SK-N-SH (cell line): ENCODE results near the gene CYB561A3. TPM values are rescaled to one million over a fixed set of nuclear protein-coding genes. Genes with fewer than 3 reads are reported as not detected.

ENCODE experiments used
- CTCF ChIA-PET: fragments of 300-600, 350-600 bp; formaldehyde crosslinking; extraction: SDS; loops from one replicate; lab custom pipeline; 2021; lab: Yijun Ruan, JAX
- POLR2A ChIA-PET: fragments of 350-600 bp; sonication (Branson Sonifier 250); formaldehyde crosslinking; extraction: SDS; loops from one replicate; lab custom pipeline; 2020; ENCODE audit warnings: antibody characterized with exemption, inconsistent platforms; lab: Yijun Ruan, JAX
- DNase-seq: peaks from one replicate; pipeline ENCODE4 v3.0.0; 2012
- H2AFZ ChIP-seq: fragments of 200-600 bp; sonication (generic); 2 replicates; pipeline ENCODE4 v1.8.1; 2016; ENCODE audit warnings: antibody characterized with exemption, mild to moderate bottlenecking, low read depth
- H3F3A ChIP-seq: fragments of 200-600 bp; sonication (generic); replicated peaks from 2 replicates; pipeline ENCODE3; 2016; ENCODE audit warnings: antibody characterized with exemption, mild to moderate bottlenecking; ENCODE audit not compliant: insufficient read depth
- H3K27ac ChIP-seq, 2 experiments: fragments of 200-500 bp in 1 of 2; fragments of 200-600 bp in 1 of 2; sonication (Bioruptor generic) in 1 of 2; sonication (generic), shearing (Covaris generic) in 1 of 2; 2 replicates each; pipeline versions ENCODE4 v1.5.1 to v1.6.1; 2014 to 2016; ENCODE audit warnings: low read depth in 2 of 2, inconsistent platforms in 1 of 2, low read length in 1 of 2, mild to moderate bottlenecking in 1 of 2, mixed read lengths in 1 of 2
- H3K27me3 ChIP-seq: fragments of 200-600 bp; sonication (generic), shearing (Covaris generic); 2 replicates; pipeline ENCODE4 v1.6.1; 2016; ENCODE audit warnings: mixed run types; ENCODE audit not compliant: insufficient read depth
- H3K36me3 ChIP-seq, 2 experiments: fragments of 200-500 bp in 1 of 2; fragments of 200-600 bp in 1 of 2; sonication (Bioruptor generic) in 1 of 2; sonication (generic) in 1 of 2; replicated peaks in 1 of 2; 2 replicates each; pipeline versions ENCODE3 to v1.5.1; 2014 to 2016; ENCODE audit warnings: low read length in 1 of 2, mild to moderate bottlenecking in 1 of 2; ENCODE audit not compliant: insufficient read depth in 2 of 2, control insufficient read depth in 1 of 2
- H3K4me1 ChIP-seq, 2 experiments: fragments of 200-500 bp in 1 of 2; fragments of 200-600 bp in 1 of 2; sonication (Bioruptor generic) in 1 of 2; sonication (generic), shearing (Covaris generic) in 1 of 2; 2 replicates each; pipeline versions ENCODE4 v1.5.1 to v1.6.1; 2014 to 2016; ENCODE audit warnings: low read depth in 1 of 2, low read length in 1 of 2, mixed run types in 1 of 2; ENCODE audit not compliant: insufficient read depth in 2 of 2, control insufficient read depth in 1 of 2
- H3K4me2 ChIP-seq: fragments of 200-600 bp; sonication (generic), shearing (Covaris generic); 2 replicates; pipeline ENCODE4 v1.6.1; 2017; ENCODE audit warnings: mixed run types
- H3K4me3 ChIP-seq, 2 experiments: fragments of 200-500 bp in 1 of 2; fragments of 200-600 bp in 1 of 2; sonication (Bioruptor generic) in 1 of 2; sonication (generic), shearing (Covaris generic) in 1 of 2; 2 replicates each; pipeline versions ENCODE4 v1.5.1 to v1.8.1; 2014 to 2016; ENCODE audit warnings: low read depth in 2 of 2, inconsistent platforms in 1 of 2, low read length in 1 of 2, mild to moderate bottlenecking in 1 of 2, mixed read lengths in 1 of 2, moderate library complexity in 1 of 2
- H3K79me2 ChIP-seq: fragments of 200-600 bp; sonication (generic); 2 replicates; pipeline ENCODE4 v1.8.1; 2017; ENCODE audit warnings: mild to moderate bottlenecking; ENCODE audit not compliant: insufficient read depth
- H3K9ac ChIP-seq: fragments of 200-600 bp; sonication (generic); 2 replicates; pipeline ENCODE4 v1.6.1; 2017; ENCODE audit warnings: mixed run types
- H3K9me2 ChIP-seq: fragments of 200-600 bp; sonication (generic); 2 replicates; pipeline ENCODE4 v1.6.1; 2017; ENCODE audit warnings: mixed run types
- H3K9me3 ChIP-seq: fragments of 200-600 bp; sonication (generic); 2 replicates; pipeline ENCODE4 v1.6.1; 2017; ENCODE audit warnings: mixed run types, mild to moderate bottlenecking, moderate library complexity
- H4K20me1 ChIP-seq: fragments of 200-600 bp; sonication (generic); 2 replicates; pipeline ENCODE4 v1.6.1; 2017; ENCODE audit warnings: mild to moderate bottlenecking, mixed run types; ENCODE audit not compliant: insufficient read depth
- CHD2 ChIP-seq: fragments of 150-350 bp; IDR thresholded peaks from 2 replicates; pipeline ENCODE4 v1.6.1; 2018; ENCODE audit warnings: low read length; ENCODE audit not compliant: partially characterized antibody
- FOXM1 ChIP-seq: IDR thresholded peaks from 2 replicates; pipeline ENCODE4 v1.4.0; 2012; ENCODE audit warnings: low read depth, mild to moderate bottlenecking
- GATA2 ChIP-seq: sonication (generic); formaldehyde crosslinking; IDR thresholded peaks from 2 replicates; pipeline ENCODE4 v1.5.0; 2020; ENCODE audit warnings: mild to moderate bottlenecking, missing genetic modification reagents
- NFIC ChIP-seq: IDR thresholded peaks from 2 replicates; pipeline ENCODE4 v1.4.0; 2012; ENCODE audit warnings: borderline replicate concordance
- TAF1 ChIP-seq: IDR thresholded peaks from 2 replicates; pipeline ENCODE4 v1.6.1; 2012; ENCODE audit warnings: low read depth, mild to moderate bottlenecking, low read length, moderate library complexity, borderline replicate concordance
- WGBS: methylation state at CpG from one replicate; pipeline ENCODE4 v1.1.6; 2017; ENCODE audit warnings: low lambda C conversion rate; 5-methylcytosine and 5-hydroxymethylcytosine counted together
- polyA plus RNA-seq, 3 experiments: library from polyadenylated mRNA; depleted of rRNA; stranded (reverse); fragments of >200 nt; gene quantifications; 2 replicates each; pipeline ENCODE4 v1.2.3, GENCODE V29; 2012
- TF ChIP-seq, protein P1 (sequence below): IDR thresholded peaks from 2 replicates; pipeline ENCODE4 v1.6.1; 2012; ENCODE audit warnings: mild to moderate bottlenecking, low read depth, low read length, moderate library complexity

The CYB561A3 gene
- polyA plus RNA-seq, 1 of the 3 experiments (the other 2 are of a cell fraction): 76.4 TPM

DNA sequence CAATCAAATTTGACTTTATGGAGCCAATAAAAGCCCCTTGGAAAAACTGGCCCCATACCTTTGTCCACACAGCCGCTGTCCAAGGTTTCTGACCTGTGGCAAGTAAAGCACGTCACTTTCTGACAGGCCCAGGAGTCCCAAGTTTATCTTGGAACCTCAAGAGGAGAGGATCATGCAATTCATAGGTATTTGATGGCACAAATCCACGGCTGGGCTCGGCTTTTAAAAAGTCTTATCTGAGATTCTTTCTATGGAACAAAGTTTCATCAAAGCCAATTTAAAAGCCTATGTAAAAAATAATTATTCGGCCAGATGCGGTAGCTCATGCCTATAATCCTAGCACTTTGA is 14.1 kb upstream of the CYB561A3 start:
- peaks cover 0 to 7% of the 10 kb centered on the region in 2 experiments; a peak in 1 of 4 replicates for H3K4me1 ChIP-seq
- H3K27me3 ChIP-seq: no peaks in the 10 kb centered on the region
- H3K9me2 ChIP-seq: no peaks in the 10 kb centered on the region
- H2AFZ ChIP-seq: no peak overlapping the region
- POLR2A ChIA-PET: no interaction called here
- TF ChIP-seq, protein P1, sequence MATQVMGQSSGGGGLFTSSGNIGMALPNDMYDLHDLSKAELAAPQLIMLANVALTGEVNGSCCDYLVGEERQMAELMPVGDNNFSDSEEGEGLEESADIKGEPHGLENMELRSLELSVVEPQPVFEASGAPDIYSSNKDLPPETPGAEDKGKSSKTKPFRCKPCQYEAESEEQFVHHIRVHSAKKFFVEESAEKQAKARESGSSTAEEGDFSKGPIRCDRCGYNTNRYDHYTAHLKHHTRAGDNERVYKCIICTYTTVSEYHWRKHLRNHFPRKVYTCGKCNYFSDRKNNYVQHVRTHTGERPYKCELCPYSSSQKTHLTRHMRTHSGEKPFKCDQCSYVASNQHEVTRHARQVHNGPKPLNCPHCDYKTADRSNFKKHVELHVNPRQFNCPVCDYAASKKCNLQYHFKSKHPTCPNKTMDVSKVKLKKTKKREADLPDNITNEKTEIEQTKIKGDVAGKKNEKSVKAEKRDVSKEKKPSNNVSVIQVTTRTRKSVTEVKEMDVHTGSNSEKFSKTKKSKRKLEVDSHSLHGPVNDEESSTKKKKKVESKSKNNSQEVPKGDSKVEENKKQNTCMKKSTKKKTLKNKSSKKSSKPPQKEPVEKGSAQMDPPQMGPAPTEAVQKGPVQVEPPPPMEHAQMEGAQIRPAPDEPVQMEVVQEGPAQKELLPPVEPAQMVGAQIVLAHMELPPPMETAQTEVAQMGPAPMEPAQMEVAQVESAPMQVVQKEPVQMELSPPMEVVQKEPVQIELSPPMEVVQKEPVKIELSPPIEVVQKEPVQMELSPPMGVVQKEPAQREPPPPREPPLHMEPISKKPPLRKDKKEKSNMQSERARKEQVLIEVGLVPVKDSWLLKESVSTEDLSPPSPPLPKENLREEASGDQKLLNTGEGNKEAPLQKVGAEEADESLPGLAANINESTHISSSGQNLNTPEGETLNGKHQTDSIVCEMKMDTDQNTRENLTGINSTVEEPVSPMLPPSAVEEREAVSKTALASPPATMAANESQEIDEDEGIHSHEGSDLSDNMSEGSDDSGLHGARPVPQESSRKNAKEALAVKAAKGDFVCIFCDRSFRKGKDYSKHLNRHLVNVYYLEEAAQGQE: 0 out of 2 replicates have a peak, but pooled peaks have one; percentile 16
- TF ChIP-seq CHD2: no peak
- H3K4me3 ChIP-seq: no peak overlapping the region
- no peak for DNase-seq
- no peak overlapping the region for H3K9ac ChIP-seq
- H3K36me3 ChIP-seq: peaks cover 3 to 44% of the 10 kb centered on the region in 2 experiments
- CTCF ChIA-PET: interaction anchor here (1.9 to 3.7 kb wide), 2 partner anchors 10 to 39 kb away, joined by 8 to 27 read pairs; no protein-coding TSS in a partner anchor
- peaks cover 9% of the 10 kb centered on the region for H3F3A ChIP-seq
- H3K9me3 ChIP-seq: peaks cover 9% of the 10 kb centered on the region; the same call in 1 of the 2 replicates
- WGBS: 97% methylated on average over 6 of the region's 6 CpGs
- H3K4me2 ChIP-seq: no peak overlapping the region
- no peaks in the 10 kb centered on the region for H3K79me2 ChIP-seq
- no peak overlapping the region for H3K27ac ChIP-seq
- H4K20me1 ChIP-seq: no peaks in the 10 kb centered on the region

DNA sequence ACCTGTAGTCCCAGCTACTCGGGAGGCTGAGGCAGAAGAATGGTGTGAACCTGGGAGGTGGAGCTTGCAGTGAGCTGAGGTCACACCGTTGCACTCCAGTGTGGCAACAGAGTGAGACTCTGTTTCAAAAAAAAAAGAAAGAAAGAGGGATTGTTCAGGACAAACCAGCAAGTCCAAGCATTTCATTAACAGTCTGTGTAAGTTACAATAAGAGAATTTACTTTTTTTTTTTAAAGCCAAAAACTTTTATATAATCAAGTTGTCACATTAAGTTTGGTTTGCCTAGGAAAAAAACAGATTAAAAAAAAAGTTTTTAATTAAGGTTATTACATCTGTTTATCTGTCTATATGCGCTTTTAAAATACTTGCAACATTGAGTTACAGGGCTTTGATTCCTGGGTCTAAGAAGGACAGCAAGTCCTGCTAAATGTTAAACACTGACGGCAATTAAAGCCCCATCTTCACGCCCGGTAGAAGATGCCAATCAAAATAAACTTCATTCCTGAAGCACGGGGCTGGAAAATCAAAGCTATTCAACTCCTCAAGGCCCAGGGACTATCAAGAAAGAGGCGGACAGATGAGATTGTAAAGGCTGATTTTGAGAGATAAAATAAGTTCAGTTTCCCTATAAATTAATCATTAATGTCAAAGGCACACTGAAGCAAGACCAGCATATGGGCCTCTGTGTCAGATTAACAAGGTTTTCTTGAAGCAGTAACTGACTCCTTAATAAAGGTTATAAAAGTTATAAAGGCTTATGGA is 11.2 kb upstream of the CYB561A3 start:
- no peak for TF ChIP-seq TAF1
- no peak for TF ChIP-seq FOXM1
- no peak for TF ChIP-seq GATA2 (CRISPR knock-in tag)
- TF ChIP-seq NFIC: no peak
- Histone ChIP-seq H3K9me2 (no peaks in the 10 kb centered on the region), H2AFZ (no peak overlapping the region), H3K4me3 (no peak overlapping the region; a peak in 1 of 4 replicates), H3K27ac (no peak overlapping the region), H3K27me3 (no peaks in the 10 kb centered on the region), H3F3A (peaks cover 9% of the 10 kb centered on the region), H4K20me1 (no peaks in the 10 kb centered on the region), H3K4me2 (no peak overlapping the region), H3K4me1 (no peaks in the 10 kb centered on the region), H3K79me2 (no peaks in the 10 kb centered on the region; the same call in 1 of the 2 replicates), H3K9me3 (peaks cover 9% of the 10 kb centered on the region; the same call in 1 of the 2 replicates), H3K36me3 (peaks cover 28 to 69% of the 10 kb centered on the region in 2 experiments), H3K9ac (no peak overlapping the region)
- ChIA-PET CTCF (interaction anchor here (1.0 to 1.1 kb wide), 2 partner anchors 9 to 37 kb away, joined by 3 to 4 read pairs; no protein-coding TSS in a partner anchor), POLR2A (interaction anchor here (0.8 to 2.5 kb wide), 2 partner anchors 10 to 11 kb away, joined by 4 to 19 read pairs; partner anchors contain the start of genes CYB561A3 and TMEM138)
- WGBS: 95% methylated on average over 8 of the region's 8 CpGs
- DNase-seq: no peak
